ENCODE data around the gene IGLL1. TPM values are rescaled to one million over a fixed set of nuclear protein-coding genes. Genes with fewer than 3 reads are reported as not detected.
"Not testable (repeated sequence)": the region's sequence is repeated elsewhere in the genome, so short reads cannot be mapped to it uniquely, and the experiment has no call there.

IGLL1 gene
- total RNA-seq, 1 experiment from 2014 or later: not detected

DNA sequence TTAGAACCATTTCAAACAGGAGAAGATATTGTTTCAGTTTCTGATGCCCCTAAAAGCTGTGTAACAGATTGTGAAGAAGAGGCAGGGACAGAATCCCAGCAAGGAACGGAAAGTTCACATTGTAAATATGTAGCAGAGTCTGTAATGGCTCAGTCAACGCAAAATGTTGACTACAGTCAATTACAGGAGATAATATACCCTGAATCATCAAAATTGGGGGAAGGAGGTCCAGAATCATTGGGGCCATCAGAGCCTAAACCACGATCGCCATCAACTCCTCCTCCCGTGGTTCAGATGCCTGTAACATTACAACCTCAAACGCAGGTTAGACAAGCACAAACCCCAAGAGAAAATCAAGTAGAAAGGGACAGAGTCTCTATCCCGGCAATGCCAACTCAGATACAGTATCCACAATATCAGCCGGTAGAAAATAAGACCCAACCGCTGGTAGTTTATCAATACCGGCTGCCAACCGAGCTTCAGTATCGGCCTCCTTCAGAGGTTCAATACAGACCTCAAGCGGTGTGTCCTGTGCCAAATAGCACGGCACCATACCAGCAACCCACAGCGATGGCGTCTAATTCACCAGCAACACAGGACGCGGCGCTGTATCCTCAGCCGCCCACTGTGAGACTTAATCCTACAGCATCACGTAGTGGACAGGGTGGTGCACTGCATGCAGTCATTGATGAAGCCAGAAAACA, 40.8 kb downstream of the IGLL1 start:
- peak; percentile 65 for DNase-seq

GRCh38 chr22:23538696-23539030, 41.4 kb downstream of the IGLL1 start:
- not testable (repeated sequence) for H3K9me3 ChIP-seq, H3K36me3 ChIP-seq, H3K4me3 ChIP-seq, DNase-seq, H3K27me3 ChIP-seq

More for the DNA sequence above, 40.8 kb downstream of the IGLL1 start:
- Histone ChIP-seq H3K27me3 (no peaks in the 10 kb centered on the region), H3K9me3 (no peaks in the 10 kb centered on the region), H3K36me3 (no peaks in the 10 kb centered on the region), H3K4me3 (no peak overlapping the region)

DNA sequence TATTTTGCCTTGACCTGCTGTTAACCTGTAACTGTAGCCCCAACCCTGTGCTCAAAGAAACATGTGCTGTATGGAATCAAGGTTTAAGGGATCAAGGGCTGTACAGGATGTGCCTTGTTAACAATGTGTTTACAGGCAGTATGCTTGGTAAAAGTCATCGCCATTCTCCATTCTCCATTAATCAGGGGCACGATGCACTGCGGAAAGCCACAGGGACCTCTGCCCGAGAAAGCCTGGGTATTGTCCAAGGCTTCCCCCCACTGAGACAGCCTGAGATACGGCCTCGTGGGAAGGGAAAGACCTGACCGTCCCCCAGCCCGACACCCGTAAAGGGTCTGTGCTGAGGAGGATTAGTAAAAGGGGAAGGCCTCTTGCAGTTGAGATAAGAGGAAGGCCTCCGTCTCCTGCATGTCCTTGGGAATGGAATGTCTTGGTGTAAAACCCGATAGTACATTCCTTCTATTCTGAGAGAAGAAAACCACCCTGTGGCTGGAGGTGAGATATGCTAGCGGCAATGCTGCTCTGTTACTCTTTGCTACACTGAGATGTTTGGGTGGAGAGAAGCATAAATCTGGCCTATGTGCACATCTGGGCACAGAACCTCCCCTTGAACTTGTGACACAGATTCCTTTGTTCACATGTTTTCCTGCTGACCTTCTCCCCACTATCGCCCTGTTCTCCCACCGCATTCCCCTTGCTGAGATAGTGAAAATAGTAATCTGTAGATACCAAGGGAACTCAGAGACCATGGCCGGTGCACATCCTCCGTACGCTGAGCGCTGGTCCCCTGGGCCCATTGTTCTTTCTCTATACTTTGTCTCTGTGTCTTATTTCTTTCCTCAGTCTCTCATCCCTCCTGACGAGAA, 42.0 kb downstream of the IGLL1 start:
- DNase-seq, H3K36me3 ChIP-seq, H3K4me3 ChIP-seq, H3K9me3 ChIP-seq, H3K27me3 ChIP-seq: not testable (repeated sequence)

GRCh38 chr22:23537416-23537815, 42.7 kb downstream of the IGLL1 start:
- Histone ChIP-seq H3K4me3 (no peak overlapping the region), H3K9me3 (no peaks in the 10 kb centered on the region), H3K36me3 (no peaks in the 10 kb centered on the region), H3K27me3 (no peaks in the 10 kb centered on the region)
- DNase-seq: no peak

DNA sequence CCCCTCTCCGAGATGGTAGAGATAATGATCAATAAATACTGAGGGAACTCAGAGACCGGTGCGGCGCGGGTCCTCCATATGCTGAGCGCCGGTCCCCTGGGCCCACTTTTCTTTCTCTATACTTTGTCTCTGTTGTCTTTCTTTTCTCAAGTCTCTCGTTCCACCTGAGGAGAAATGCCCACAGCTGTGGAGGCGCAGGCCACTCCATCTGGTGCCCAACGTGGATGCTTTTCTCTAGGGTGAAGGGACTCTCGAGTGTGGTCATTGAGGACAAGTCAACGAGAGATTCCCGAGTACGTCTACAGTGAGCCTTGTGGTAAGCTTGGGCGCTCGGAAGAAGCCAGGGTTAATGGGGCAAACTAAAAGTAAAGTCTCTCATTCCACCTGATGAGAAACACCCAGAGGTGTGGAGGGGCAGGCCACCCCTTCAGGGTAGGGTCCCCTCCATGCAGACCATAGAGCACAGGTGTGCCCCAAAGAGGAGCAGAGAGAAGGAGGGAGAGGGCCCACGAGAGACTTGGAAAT, 43.2 kb downstream of the IGLL1 start:
- Histone ChIP-seq H3K4me3 (no peak overlapping the region), H3K9me3 (no peaks in the 10 kb centered on the region), H3K36me3 (no peaks in the 10 kb centered on the region), H3K27me3 (no peaks in the 10 kb centered on the region)
- DNase-seq: no peak

GRCh38 chr22:23535790-23536661, 44.1 kb downstream of the IGLL1 start:
- H3K27me3 ChIP-seq, DNase-seq, H3K36me3 ChIP-seq, H3K4me3 ChIP-seq, H3K9me3 ChIP-seq: not testable (repeated sequence)

DNA sequence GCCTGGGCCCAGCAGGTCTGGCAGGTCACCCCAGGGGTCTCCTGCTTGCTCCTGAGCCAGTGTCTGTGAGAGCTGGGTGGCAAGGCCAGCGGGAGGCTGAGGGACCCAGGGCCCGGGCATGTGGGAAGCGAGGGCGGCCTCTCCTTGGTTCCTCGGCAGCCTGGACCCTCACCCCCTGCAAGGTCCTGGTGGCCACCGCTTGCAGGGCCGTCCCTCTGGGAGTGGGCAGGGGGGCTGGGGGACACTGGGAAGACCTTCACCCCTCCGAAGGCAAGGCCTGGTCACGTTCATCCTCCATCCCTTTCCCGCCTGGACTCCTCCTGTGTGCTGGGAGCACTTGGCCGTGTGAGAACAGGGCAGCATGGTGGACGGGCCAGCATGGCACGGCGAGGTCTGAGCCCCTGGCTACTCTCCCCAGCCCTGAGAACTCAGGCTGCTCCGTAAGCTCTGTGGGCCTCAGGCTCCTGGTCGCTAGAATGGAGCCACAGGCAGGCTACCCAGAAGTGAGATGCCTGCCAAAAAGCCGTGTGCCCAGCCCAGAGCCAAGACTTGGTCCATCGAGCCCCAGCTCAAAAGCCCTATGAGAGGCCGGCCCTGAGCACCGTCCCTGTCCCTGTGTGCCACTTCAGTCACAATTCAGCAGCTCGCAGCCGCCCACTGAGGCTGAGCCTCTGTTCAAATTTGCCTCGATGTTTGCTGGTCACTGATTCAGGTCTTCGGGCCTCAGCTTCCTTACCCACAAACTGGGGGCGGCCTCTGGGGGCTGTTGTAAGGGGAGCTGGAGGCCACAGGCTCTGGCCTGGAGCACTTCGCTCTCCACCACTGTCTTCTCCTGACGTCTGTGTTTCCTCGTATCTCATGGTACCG, 45.0 kb downstream of the IGLL1 start:
- no peaks in the 10 kb centered on the region for H3K27me3 ChIP-seq
- DNase-seq: no peak
- H3K9me3 ChIP-seq: no peaks in the 10 kb centered on the region
- no peak overlapping the region for H3K4me3 ChIP-seq
- no peaks in the 10 kb centered on the region for H3K36me3 ChIP-seq

DNA sequence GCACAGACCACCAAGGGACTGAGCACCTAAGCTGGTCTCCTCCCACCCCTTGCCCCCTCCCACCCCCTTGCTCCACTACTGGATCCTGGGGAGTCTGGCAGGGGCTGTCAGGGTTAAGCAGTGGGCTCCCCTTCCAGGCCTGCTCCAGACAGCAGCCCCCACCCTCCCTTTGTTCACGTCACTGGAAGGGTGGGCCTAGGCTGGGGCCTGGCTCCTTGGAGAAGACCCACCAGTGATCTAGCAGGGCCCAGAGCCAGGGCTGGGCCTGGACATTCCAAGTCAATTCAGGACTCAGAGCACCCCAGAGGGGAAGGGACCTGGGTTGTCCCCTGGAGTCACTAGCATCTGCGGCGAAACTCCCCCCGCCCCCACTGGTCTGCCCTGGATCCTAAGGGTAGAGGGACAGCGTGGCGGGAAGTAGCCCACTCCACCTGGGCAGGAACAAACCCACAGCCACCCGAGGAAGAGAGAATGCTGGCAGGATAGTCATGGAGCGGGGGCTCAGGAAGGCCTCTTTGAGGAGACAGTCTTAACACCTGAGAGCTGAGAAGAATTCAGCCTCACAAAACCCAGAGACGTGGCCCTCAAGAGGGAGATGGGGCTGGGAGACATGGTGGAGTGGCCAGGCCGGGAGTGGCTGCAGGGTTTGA, 45.8 kb downstream of the IGLL1 start:
- no peak for DNase-seq
- no peaks in the 10 kb centered on the region for H3K9me3 ChIP-seq
- no peak overlapping the region for H3K4me3 ChIP-seq
- no peaks in the 10 kb centered on the region for H3K36me3 ChIP-seq
- no peaks in the 10 kb centered on the region for H3K27me3 ChIP-seq

- H3K9me3 ChIP-seq: no peaks in the 10 kb centered on the region
- no peak for DNase-seq
- no peaks in the 10 kb centered on the region for H3K27me3 ChIP-seq
- H3K4me3 ChIP-seq: no peak overlapping the region
- H3K36me3 ChIP-seq: no peaks in the 10 kb centered on the region
These were observed 46.3 kb downstream of the IGLL1 start for GRCh38 chr22:23533771-23534191.

DNA sequence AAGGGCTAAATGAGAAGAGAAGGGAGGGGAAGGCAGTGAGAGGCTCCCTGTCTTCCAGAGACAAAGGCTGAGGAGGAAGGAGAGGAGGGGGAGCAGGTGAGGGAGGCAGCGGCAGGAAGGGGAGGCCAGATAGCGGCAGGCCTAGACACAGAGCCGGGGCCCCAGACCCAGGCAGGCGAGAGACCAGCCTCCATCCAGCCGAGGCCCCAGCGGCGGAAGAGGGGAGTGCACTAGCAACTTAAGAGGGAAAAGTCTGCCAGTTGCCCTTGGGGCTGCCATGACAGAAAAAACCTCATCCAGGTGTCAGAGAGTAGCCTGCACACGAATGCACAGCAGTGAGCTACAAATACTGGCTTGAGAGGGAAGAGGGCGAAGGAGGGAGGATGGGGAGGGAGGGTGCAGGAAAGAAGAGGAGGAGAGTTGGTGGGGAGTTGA, 46.7 kb downstream of the IGLL1 start:
- H3K27me3 ChIP-seq: no peaks in the 10 kb centered on the region
- H3K4me3 ChIP-seq: no peak overlapping the region
- DNase-seq: no peak
- no peaks in the 10 kb centered on the region for H3K9me3 ChIP-seq
- no peaks in the 10 kb centered on the region for H3K36me3 ChIP-seq

- Histone ChIP-seq H3K9me3 (no peaks in the 10 kb centered on the region), H3K27me3 (no peaks in the 10 kb centered on the region), H3K36me3 (no peaks in the 10 kb centered on the region), H3K4me3 (no peak overlapping the region)
- no peak for DNase-seq
These were observed 47.4 kb downstream of the IGLL1 start for GRCh38 chr22:23532731-23533130.

DNA sequence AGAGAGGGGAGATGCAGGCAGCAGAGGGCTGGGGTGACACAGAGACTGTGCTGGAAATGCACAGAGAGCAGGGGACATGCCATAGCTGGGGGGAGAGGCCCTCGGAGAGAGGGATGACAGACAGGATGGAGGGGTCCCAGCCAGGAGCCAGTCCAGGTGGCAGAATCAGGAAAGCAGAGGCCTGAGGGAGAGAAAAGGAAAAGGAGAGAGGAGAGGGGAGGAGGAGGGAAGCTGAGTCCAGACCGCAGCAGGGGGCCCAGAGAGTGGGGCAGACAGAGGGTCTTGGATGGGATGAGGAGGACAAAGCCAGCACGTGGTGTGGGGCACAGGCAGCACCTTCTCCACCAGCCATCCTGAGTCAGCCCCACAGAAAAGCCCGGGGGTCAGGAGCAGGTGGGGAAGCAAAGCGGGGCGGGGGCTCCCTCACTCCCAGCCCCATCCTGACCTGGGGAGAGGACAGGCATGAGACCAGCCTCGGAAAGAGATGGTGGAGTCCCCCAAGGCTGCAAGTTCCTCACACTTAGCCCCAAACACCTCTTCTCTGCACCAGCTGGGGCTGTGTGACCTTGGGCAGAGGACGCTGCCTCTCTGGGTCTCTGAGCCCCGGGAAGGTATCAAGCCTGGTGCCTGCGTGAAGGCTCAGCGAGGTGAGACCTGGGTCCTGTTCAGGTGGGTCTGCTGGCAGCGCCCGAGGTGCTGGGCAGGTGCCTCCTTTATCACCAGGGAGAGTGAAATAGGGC, 48.0 kb downstream of the IGLL1 start:
- no peak for DNase-seq
- Histone ChIP-seq H3K4me3 (no peak overlapping the region), H3K36me3 (no peaks in the 10 kb centered on the region)

GRCh38 chr22:23531283-23531956, 48.7 kb downstream of the IGLL1 start:
- Histone ChIP-seq H3K4me3 (no peak overlapping the region), H3K27me3 (no peaks in the 10 kb centered on the region), H3K9me3 (no peaks in the 10 kb centered on the region), H3K36me3 (no peaks in the 10 kb centered on the region)
- DNase-seq: no peak

More for the DNA sequence above, 48.0 kb downstream of the IGLL1 start:
- Histone ChIP-seq H3K27me3 (no peaks in the 10 kb centered on the region), H3K9me3 (no peaks in the 10 kb centered on the region)

GRCh38 chr22:23530766-23531282, 49.3 kb downstream of the IGLL1 start:
- DNase-seq: no peak
- Histone ChIP-seq H3K9me3 (no peaks in the 10 kb centered on the region), H3K4me3 (no peak overlapping the region), H3K27me3 (no peaks in the 10 kb centered on the region), H3K36me3 (no peaks in the 10 kb centered on the region)

Measured in MG63 (cell line).